Adipocyte (in vitro differentiated cells): ENCODE measurements around the gene GAL3ST3.
"Not testable (repeated sequence)": the region's sequence is repeated elsewhere in the genome, so short reads cannot be mapped to it uniquely, and the experiment has no call there.

Experiments
- DNase-seq: peaks from one replicate; pipeline ENCODE4 v3.0.0-alpha.2; 2015; ENCODE audit warnings: low read depth
- H3K27me3 ChIP-seq: replicated peaks from 2 replicates; pipeline ENCODE4 v1.7.0; 2013; ENCODE audit warnings: mild to moderate bottlenecking, low read length, moderate library complexity; ENCODE audit not compliant: control insufficient read depth, insufficient read depth
- H3K36me3 ChIP-seq: 2 replicates; pipeline ENCODE4 v1.7.0; 2013; ENCODE audit warnings: low read length, mild to moderate bottlenecking, moderate library complexity; ENCODE audit not compliant: control insufficient read depth, insufficient read depth, severe bottlenecking
- H3K4me1 ChIP-seq: 2 replicates; pipeline ENCODE4 v1.7.0; 2013; ENCODE audit warnings: mild to moderate bottlenecking, low read length, moderate library complexity; ENCODE audit not compliant: control insufficient read depth, insufficient read depth
- H3K4me3 ChIP-seq: 2 replicates; pipeline ENCODE4 v1.7.0; 2013; ENCODE audit warnings: mild to moderate bottlenecking, low read length, moderate library complexity
- H3K9ac ChIP-seq: 2 replicates; pipeline ENCODE4 v1.7.0; 2013; ENCODE audit warnings: mild to moderate bottlenecking, low read length, moderate library complexity
- H3K9me3 ChIP-seq: 2 replicates; pipeline ENCODE4 v1.7.0; 2013; ENCODE audit warnings: mild to moderate bottlenecking, low read length, moderate library complexity; ENCODE audit not compliant: control insufficient read depth

The GAL3ST3 gene

GRCh38 chr11:66048547-66049323, at the start of gene GAL3ST3:
GAL3ST3 (minus strand) TSS chr11:66049161; CDS start chr11:66045415, 3,746 bp downstream.
- no peaks in the 10 kb centered on the region for H3K36me3 ChIP-seq
- no peak within 1 kb of the TSS for H3K9ac ChIP-seq
- no peak within 1 kb of the TSS for H3K4me3 ChIP-seq
- H3K4me1 ChIP-seq = peaks cover 20% of the 10 kb centered on the region
- H3K27me3 ChIP-seq = peaks cover 36% of the 10 kb centered on the region
- peaks cover 4% of the 10 kb centered on the region for H3K9me3 ChIP-seq
- DNase-seq = no peak

GRCh38 chr11:66092125-66092524, 43.2 kb upstream of the GAL3ST3 start:
- H3K4me1 ChIP-seq, H3K36me3 ChIP-seq, H3K27me3 ChIP-seq, H3K4me3 ChIP-seq, H3K9me3 ChIP-seq, H3K9ac ChIP-seq, DNase-seq: not testable (repeated sequence)

GRCh38 chr11:66090288-66090687, 41.3 kb upstream of the GAL3ST3 start:
- Histone ChIP-seq H3K27me3 (no peaks in the 10 kb centered on the region), H3K9ac (no peak overlapping the region), H3K4me3 (no peak overlapping the region), H3K36me3 (no peaks in the 10 kb centered on the region), H3K4me1 (peaks cover 5% of the 10 kb centered on the region), H3K9me3 (no peaks in the 10 kb centered on the region)
- DNase-seq = no peak

GRCh38 chr11:66089067-66089466, 40.1 kb upstream of the GAL3ST3 start:
- Histone ChIP-seq H3K27me3 (no peaks in the 10 kb centered on the region), H3K36me3 (no peaks in the 10 kb centered on the region), H3K4me3 (no peak overlapping the region), H3K9ac (no peak overlapping the region), H3K9me3 (no peaks in the 10 kb centered on the region), H3K4me1 (peaks cover 13% of the 10 kb centered on the region)
- no peak for DNase-seq

- Histone ChIP-seq H3K36me3 (no peaks in the 10 kb centered on the region), H3K27me3 (no peaks in the 10 kb centered on the region), H3K4me1 (peaks cover 28% of the 10 kb centered on the region), H3K4me3 (no peak overlapping the region), H3K9me3 (no peaks in the 10 kb centered on the region), H3K9ac (no peak overlapping the region)
- DNase-seq = no peak
Observed at GRCh38 chr11:66087148-66087908, 38.4 kb upstream of the GAL3ST3 start.

GRCh38 chr11:66084821-66085475, 36.0 kb upstream of the GAL3ST3 start:
- Histone ChIP-seq H3K36me3 (no peaks in the 10 kb centered on the region), H3K9ac (no peak overlapping the region), H3K9me3 (no peaks in the 10 kb centered on the region), H3K4me1 (peaks cover 44% of the 10 kb centered on the region), H3K27me3 (no peaks in the 10 kb centered on the region), H3K4me3 (no peak overlapping the region)
- DNase-seq = peak; percentile 33

- Histone ChIP-seq H3K4me1 (peaks cover 44% of the 10 kb centered on the region), H3K27me3 (no peaks in the 10 kb centered on the region), H3K36me3 (no peaks in the 10 kb centered on the region), H3K9ac (no peak overlapping the region), H3K9me3 (no peaks in the 10 kb centered on the region), H3K4me3 (no peak overlapping the region)
- no peak for DNase-seq
Observed at GRCh38 chr11:66083767-66084166, 34.8 kb upstream of the GAL3ST3 start.

- no peak overlapping the region for H3K9ac ChIP-seq
- no peaks in the 10 kb centered on the region for H3K36me3 ChIP-seq
- H3K4me1 ChIP-seq = peaks cover 44% of the 10 kb centered on the region
- DNase-seq = peak; percentile 31
- no peaks in the 10 kb centered on the region for H3K27me3 ChIP-seq
- H3K9me3 ChIP-seq = no peaks in the 10 kb centered on the region
- H3K4me3 ChIP-seq = no peak overlapping the region
Observed at GRCh38 chr11:66082946-66083698, 34.2 kb upstream of the GAL3ST3 start.

- Histone ChIP-seq H3K4me3 (no peak overlapping the region), H3K9me3 (no peaks in the 10 kb centered on the region), H3K27me3 (no peaks in the 10 kb centered on the region), H3K9ac (no peak overlapping the region), H3K36me3 (no peaks in the 10 kb centered on the region), H3K4me1 (peaks cover 44% of the 10 kb centered on the region)
- peak; percentile 47 for DNase-seq
Observed at GRCh38 chr11:66081505-66081904, 32.5 kb upstream of the GAL3ST3 start.

- H3K4me1 ChIP-seq = peaks cover 38% of the 10 kb centered on the region
- H3K4me3 ChIP-seq = no peak overlapping the region
- no peaks in the 10 kb centered on the region for H3K9me3 ChIP-seq
- DNase-seq = peak; percentile 93
- no peak overlapping the region for H3K9ac ChIP-seq
- H3K27me3 ChIP-seq = no peaks in the 10 kb centered on the region
- H3K36me3 ChIP-seq = no peaks in the 10 kb centered on the region
Observed at GRCh38 chr11:66080055-66080817, 31.3 kb upstream of the GAL3ST3 start.
